CD14-positive monocyte (primary cell): ENCODE data around the gene UNC13B. TPM values are rescaled to one million over a fixed set of nuclear protein-coding genes. Genes with fewer than 3 reads are reported as not detected.

Experiments used
- DNase-seq, 3 donors: peaks; one replicate each; pipeline ENCODE4 v3.0.0-alpha.2; 2011 to 2022
- H2AFZ ChIP-seq: 2 replicates; pipeline ENCODE4 v1.6.0; 2012; ENCODE audit warnings: mild to moderate bottlenecking, low read depth, low read length, inconsistent platforms; ENCODE audit not compliant: insufficient read depth, poor library complexity, severe bottlenecking
- H3K27ac ChIP-seq, 2 donors: 1 replicate in 1 of 2; 2 replicates in 1 of 2; pipeline ENCODE4 v1.5.1; 2012 to 2013; ENCODE audit warnings: low read length in 2 of 2, control low read depth in 1 of 2, inconsistent platforms in 1 of 2, low read depth in 1 of 2, mild to moderate bottlenecking in 1 of 2
- H3K27me3 ChIP-seq, 2 donors: one replicate each; pipeline versions ENCODE4 v1.6.0 to v1.6.1; 2011 to 2013; ENCODE audit warnings: low read length in 2 of 2; ENCODE audit not compliant: control insufficient read depth in 2 of 2, insufficient read depth in 2 of 2
- H3K36me3 ChIP-seq, 2 donors: replicated peaks in 1 of 2; 1 replicate in 1 of 2; 2 replicates in 1 of 2; pipeline versions ENCODE4 v1.5.1 to v1.6.1; 2012 to 2013; ENCODE audit warnings: low read length in 2 of 2, control low read depth in 1 of 2, inconsistent platforms in 1 of 2, mild to moderate bottlenecking in 1 of 2; ENCODE audit not compliant: insufficient read depth in 2 of 2, control insufficient read depth in 1 of 2
- H3K4me1 ChIP-seq, 2 donors: 1 replicate in 1 of 2; 2 replicates in 1 of 2; pipeline versions ENCODE4 v1.5.1 to v1.6.1; 2012 to 2013; ENCODE audit warnings: low read length in 2 of 2, control low read depth in 1 of 2, inconsistent platforms in 1 of 2, mild to moderate bottlenecking in 1 of 2, moderate library complexity in 1 of 2; ENCODE audit not compliant: insufficient read depth in 2 of 2, control insufficient read depth in 1 of 2
- H3K4me2 ChIP-seq: replicated peaks from 2 replicates; pipeline ENCODE3; 2012; ENCODE audit warnings: low read length, moderate library complexity, mild to moderate bottlenecking; ENCODE audit not compliant: poor library complexity, severe bottlenecking; ENCODE audit errors: extremely low read depth
- H3K4me3 ChIP-seq, 3 experiments: fragments of 200-600 bp in 1 of 3; sonication (generic) in 1 of 3; replicated peaks in 1 of 3; 1 replicate in 2 of 3; 2 replicates in 1 of 3; pipeline ENCODE4 v1.5.1; 2011 to 2013; ENCODE audit warnings: low read length in 3 of 3, mild to moderate bottlenecking in 3 of 3, control low read depth in 2 of 3, low read depth in 2 of 3, inconsistent platforms in 1 of 3, moderate library complexity in 1 of 3
- H3K79me2 ChIP-seq: 2 replicates; pipeline ENCODE4 v1.6.0; 2012; ENCODE audit warnings: mild to moderate bottlenecking, control low read depth, inconsistent platforms, low read length, moderate library complexity; ENCODE audit not compliant: insufficient read depth
- H3K9ac ChIP-seq: 2 replicates; pipeline ENCODE4 v1.6.0; 2017; ENCODE audit warnings: low read length, mild to moderate bottlenecking; ENCODE audit not compliant: insufficient read depth, poor library complexity, severe bottlenecking
- H3K9me3 ChIP-seq, 2 donors: replicated peaks in 1 of 2; 1 replicate in 1 of 2; 2 replicates in 1 of 2; pipeline versions ENCODE4 v1.5.1 to v1.6.1; 2012 to 2013; ENCODE audit warnings: low read length in 2 of 2, control low read depth in 1 of 2; ENCODE audit not compliant: control insufficient read depth in 1 of 2, insufficient read depth in 1 of 2
- H4K20me1 ChIP-seq: 2 replicates; pipeline ENCODE4 v1.6.0; 2012; ENCODE audit warnings: mild to moderate bottlenecking, low read length, control low read depth, moderate library complexity; ENCODE audit not compliant: insufficient read depth
- H3K27ac Mint-ChIP-seq, 7 donors: one replicate each; pipeline ENCODE4 v1.8.0; 2020; ENCODE audit warnings: mild to moderate bottlenecking in 7 of 7, mixed read lengths in 7 of 7, moderate library complexity in 6 of 7, inconsistent platforms in 2 of 7
- H3K27me3 Mint-ChIP-seq, 3 donors: one replicate each; pipeline ENCODE4 v1.8.0; 2021 to 2022; ENCODE audit warnings: low read depth in 3 of 3, mild to moderate bottlenecking in 3 of 3, mixed read lengths in 3 of 3, moderate library complexity in 3 of 3, inconsistent platforms in 1 of 3
- H3K36me3 Mint-ChIP-seq, 2 donors: one replicate each; pipeline ENCODE4 v1.8.0; 2020; ENCODE audit warnings: mixed read lengths in 2 of 2, inconsistent platforms in 1 of 2, mild to moderate bottlenecking in 1 of 2
- H3K4me1 Mint-ChIP-seq: one replicate; pipeline ENCODE4 v1.8.0; 2020; ENCODE audit warnings: mild to moderate bottlenecking, mixed read lengths
- H3K4me3 Mint-ChIP-seq, 2 donors: one replicate each; pipeline ENCODE4 v1.8.0; 2020; ENCODE audit warnings: mild to moderate bottlenecking in 2 of 2, mixed read lengths in 2 of 2, moderate library complexity in 1 of 2
- H3K9me3 Mint-ChIP-seq, 7 donors: one replicate each; pipeline ENCODE4 v1.8.0; 2020 to 2022; ENCODE audit warnings: mixed read lengths in 7 of 7, mild to moderate bottlenecking in 6 of 7, moderate library complexity in 6 of 7, inconsistent platforms in 2 of 7
- CTCF ChIP-seq: fragments of 200-600 bp; IDR thresholded peaks from one replicate; pipeline ENCODE4 v1.8.0; 2022; ENCODE audit warnings: antibody characterized with exemption, mild to moderate bottlenecking
- WGBS: methylation state at CpG from one replicate; pipeline ENCODE4 v1.1.5; 2013; ENCODE audit warnings: missing lambda C conversion rate; ENCODE audit not compliant: insufficient coverage; 5-methylcytosine and 5-hydroxymethylcytosine counted together
- intact Hi-C, 2 donors: fragments of 100-400 bp; cut with micrococcal nuclease; formaldehyde crosslinking; loops; one replicate each; pipeline versions ENCODE4 v1.15.0 to v1.15.1; 2023
- polyA plus RNA-seq, 3 donors: library from polyadenylated mRNA; depleted of rRNA in 1 of 3; unstranded in 2 of 3; stranded (reverse) in 1 of 3; fragments of 300-500 nt in 2 of 3; fragments of >200 nt in 1 of 3; fragmentation: Illumina TruSeq in 2 of 3; gene quantifications; 1 replicate in 2 of 3; 2 replicates in 1 of 3; pipeline ENCODE4 v1.2.3, GENCODE V29; 2012 to 2021

Gene UNC13B
- polyA plus RNA-seq, 3 donors = 0.41 to 0.81 (median 0.66) TPM

DNA sequence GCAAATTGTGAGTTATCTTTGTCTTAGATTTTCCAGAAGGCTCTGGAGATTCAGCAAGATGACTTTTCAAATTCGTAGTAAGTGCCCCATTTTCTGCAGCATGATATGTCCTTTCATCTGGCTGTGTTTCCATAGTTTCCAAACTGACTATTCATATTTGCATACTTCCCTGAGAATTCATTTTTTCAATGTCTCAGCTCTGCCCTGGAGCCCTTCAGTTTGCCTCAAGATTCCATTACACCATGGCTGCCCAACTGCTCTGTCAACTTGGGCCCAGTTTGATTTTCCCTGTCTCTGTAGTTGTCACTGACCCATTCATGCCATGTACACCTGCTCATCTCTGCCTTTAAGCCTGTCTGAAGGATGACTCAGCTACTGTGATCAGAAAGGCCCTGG lies 233.9 kb downstream of the UNC13B start:
- Histone ChIP-seq H3K9me3 (no peaks in the 10 kb centered on the region), H3K27ac (no peak overlapping the region), H3K4me2 (no peak overlapping the region), H2AFZ (no peak overlapping the region), H3K4me3 (no peak overlapping the region), H3K79me2 (no peaks in the 10 kb centered on the region), H3K36me3 (no peaks in the 10 kb centered on the region), H4K20me1 (no peaks in the 10 kb centered on the region), H3K27me3 (no peaks in the 10 kb centered on the region), H3K4me1 (no peaks in the 10 kb centered on the region), H3K9ac (no peak overlapping the region)
- no peak for DNase-seq
- Mint-ChIP-seq H3K4me1 (peaks cover 2% of the 10 kb centered on the region), H3K36me3 (no peaks in the 10 kb centered on the region), H3K9me3 (peaks cover 0 to 3% (median 0%) of the 10 kb centered on the region in 7 donors), H3K27ac (no peak overlapping the region), H3K4me3 (no peak overlapping the region), H3K27me3 (peaks cover 0 to 9% (median 3%) of the 10 kb centered on the region in 3 donors)
- TF ChIP-seq CTCF = no peak
- 88% methylated on average over 1 of the region's 1 CpG for WGBS
- intact Hi-C loops = no loop called here

DNA sequence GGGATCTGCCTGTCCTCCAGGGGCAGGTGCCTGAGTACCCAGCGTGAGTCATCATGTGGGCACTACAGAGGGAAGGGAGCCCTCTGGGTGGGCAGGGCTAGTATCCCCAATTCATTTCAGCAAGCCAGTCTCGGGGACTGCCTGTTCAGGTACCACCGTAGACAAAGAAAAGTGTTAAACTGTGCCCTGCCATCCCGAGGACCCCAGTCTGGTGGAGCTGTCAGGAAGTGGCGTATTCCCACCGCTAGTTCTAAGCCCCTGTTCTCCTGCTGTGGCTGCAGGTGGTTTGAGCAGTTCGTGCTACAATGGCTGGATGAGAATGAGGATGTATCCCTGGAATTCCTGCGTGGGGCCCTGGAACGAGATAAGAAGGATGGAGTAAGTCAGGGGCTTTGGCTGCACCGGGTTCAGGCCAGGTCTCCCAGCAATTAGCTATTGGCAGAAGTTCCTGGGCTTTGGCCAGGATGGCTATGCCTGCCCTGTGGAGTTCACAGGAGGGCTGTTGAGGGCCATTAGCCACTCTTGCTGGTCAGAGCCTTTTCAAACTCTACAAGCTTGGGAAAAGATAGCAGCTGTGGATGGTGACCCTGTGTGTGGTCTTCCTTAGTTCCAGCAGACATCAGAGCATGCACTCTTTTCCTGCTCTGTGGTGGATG lies 234.9 kb downstream of the UNC13B start:
- H3K9me3 Mint-ChIP-seq = peaks cover 0 to 3% (median 0%) of the 10 kb centered on the region in 7 donors
- no peak overlapping the region for H2AFZ ChIP-seq
- H3K9ac ChIP-seq = no peak overlapping the region
- H3K36me3 Mint-ChIP-seq = no peaks in the 10 kb centered on the region
- H3K4me3 Mint-ChIP-seq = no peak overlapping the region
- H3K27ac Mint-ChIP-seq = no peak overlapping the region
- peaks cover 0 to 7% (median 3%) of the 10 kb centered on the region in 3 donors for H3K27me3 Mint-ChIP-seq
- no peak for DNase-seq
- 98% methylated on average over 10 of the region's 10 CpGs for WGBS
- peaks cover 2% of the 10 kb centered on the region for H3K4me1 Mint-ChIP-seq
- no peaks in the 10 kb centered on the region for H3K36me3 ChIP-seq
- no peak overlapping the region for H3K4me2 ChIP-seq
- H3K4me1 ChIP-seq = no peaks in the 10 kb centered on the region
- H3K27me3 ChIP-seq = no peaks in the 10 kb centered on the region
- no peaks in the 10 kb centered on the region for H3K9me3 ChIP-seq
- no peak for TF ChIP-seq CTCF
- H3K27ac ChIP-seq = no peak overlapping the region
- no peaks in the 10 kb centered on the region for H4K20me1 ChIP-seq
- intact Hi-C loops = no loop called here
- H3K79me2 ChIP-seq = no peaks in the 10 kb centered on the region
- H3K4me3 ChIP-seq = no peak overlapping the region
